ENCODE data around the gene DNAJA3. TPM values are rescaled to one million over a fixed set of nuclear protein-coding genes. Genes with fewer than 3 reads are reported as not detected.

The DNAJA3 gene
- total RNA-seq, 1 experiment from 2014 or later: 56.2 TPM

DNA sequence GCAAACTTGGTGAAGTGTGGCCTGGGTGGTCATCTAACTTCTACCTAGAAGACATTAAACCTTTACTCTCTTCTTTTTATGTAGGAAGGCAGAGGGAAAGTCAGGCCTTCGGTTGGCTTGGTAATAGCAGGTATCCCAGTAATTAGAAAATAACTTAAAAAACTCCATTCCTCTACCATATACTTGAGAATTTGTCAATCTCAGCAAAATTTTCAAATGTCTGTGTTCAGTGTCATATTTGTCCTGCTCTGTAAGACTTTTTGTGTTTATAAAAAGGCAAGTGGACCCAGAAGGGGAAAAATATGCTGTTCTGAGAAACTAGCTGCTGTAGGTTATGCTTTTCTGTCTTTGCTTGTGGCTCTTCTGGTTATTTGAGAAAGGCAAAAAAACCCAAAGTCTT lies 56.3 kb downstream of the DNAJA3 start:
- Histone ChIP-seq H3T11ph (ENCODE audit: low read length) (no peak overlapping the region), H3K14ac (ENCODE audit: insufficient read depth, low read length) (no peak overlapping the region), H2BK20ac (ENCODE audit: low read depth, low read length, poor library complexity, severe bottlenecking) (no peak overlapping the region), H4K5ac (ENCODE audit: insufficient read length, low read depth, low read length) (no peak overlapping the region), H3K79me1 (ENCODE audit: insufficient read depth, low read depth, low read length, poor library complexity, severe bottlenecking) (peaks cover 3% of the 10 kb centered on the region), H4K8ac (replicated peaks; ENCODE audit: insufficient read length, low read depth, low read length) (no peak overlapping the region), H3K23ac (ENCODE audit: insufficient read length, low read depth, low read length) (peak overlapping the region; percentile 70), H3K27me3 (ENCODE audit: insufficient read depth, low read length) (no peaks in the 10 kb centered on the region), H3K27ac (ENCODE audit: insufficient read length, low read depth, low read length) (no peak overlapping the region), H3K4me1 (ENCODE audit: insufficient read depth, low read length) (no peaks in the 10 kb centered on the region; the same call in 1 of the 2 replicates), H2BK15ac (ENCODE audit: low read depth, low read length) (no peak overlapping the region), H2BK5ac (ENCODE audit: insufficient read length, low read length) (peak overlapping the region; percentile 64), H3K4me2 (ENCODE audit: insufficient read depth, insufficient read length, low read length) (no peak overlapping the region), H2BK120ac (ENCODE audit: low read depth, low read length, poor library complexity, severe bottlenecking) (no peak overlapping the region), H4K91ac (ENCODE audit: insufficient read length, low read depth, low read length) (no peak overlapping the region), H3K9ac (ENCODE audit: extremely low read depth, insufficient read length, low read length) (peak overlapping the region; percentile 22), H2AK5ac (ENCODE audit: insufficient read length, low read length) (no peak overlapping the region), H3K56ac (ENCODE audit: insufficient read length, low read depth, low read length) (no peak overlapping the region), H3K9me3 (ENCODE audit: control insufficient read depth, low read depth, low read length) (no peaks in the 10 kb centered on the region), H2AFZ (ENCODE audit: low read length) (no peak overlapping the region), H3K4ac (ENCODE audit: low read depth, low read length) (no peak overlapping the region), H3K79me2 (ENCODE audit: insufficient read depth, low read length) (no peaks in the 10 kb centered on the region; the same call in 1 of the 2 replicates), H3K23me2 (ENCODE audit: insufficient read length, low read depth, low read length, poor library complexity, severe bottlenecking) (no peaks in the 10 kb centered on the region), H3K18ac (ENCODE audit: insufficient read length, low read depth, low read length) (no peak overlapping the region), H4K20me1 (ENCODE audit: control insufficient read depth, insufficient read depth, insufficient read length) (no peaks in the 10 kb centered on the region), H2BK12ac (ENCODE audit: insufficient read length, low read depth, low read length) (no peak overlapping the region)
- Mint-ChIP-seq H3K4me3 (no peak overlapping the region), H3K4me1 (peaks cover 9 to 17% of the 10 kb centered on the region in 2 experiments), H3K27me3 (ENCODE audit: low read depth) (no peaks in the 10 kb centered on the region), H3K27ac (no peak overlapping the region; a peak in 1 of 7 replicates), H3K9me3 (no peaks in the 10 kb centered on the region; a peak in 1 of 5 replicates), H3K36me3 (ENCODE audit: insufficient read depth in 1 of 3, low read depth in 3 of 3) (peaks cover 0 to 18% (median 0%) of the 10 kb centered on the region in 3 experiments; a peak in 3 of 7 replicates)
- no CpG with 5 or more reads among the region's 1 CpG for WGBS (ENCODE audit: extremely low coverage, insufficient read length, low lambda C conversion rate)
- no peak for DNase-seq
- TF ChIP-seq, protein P1, sequence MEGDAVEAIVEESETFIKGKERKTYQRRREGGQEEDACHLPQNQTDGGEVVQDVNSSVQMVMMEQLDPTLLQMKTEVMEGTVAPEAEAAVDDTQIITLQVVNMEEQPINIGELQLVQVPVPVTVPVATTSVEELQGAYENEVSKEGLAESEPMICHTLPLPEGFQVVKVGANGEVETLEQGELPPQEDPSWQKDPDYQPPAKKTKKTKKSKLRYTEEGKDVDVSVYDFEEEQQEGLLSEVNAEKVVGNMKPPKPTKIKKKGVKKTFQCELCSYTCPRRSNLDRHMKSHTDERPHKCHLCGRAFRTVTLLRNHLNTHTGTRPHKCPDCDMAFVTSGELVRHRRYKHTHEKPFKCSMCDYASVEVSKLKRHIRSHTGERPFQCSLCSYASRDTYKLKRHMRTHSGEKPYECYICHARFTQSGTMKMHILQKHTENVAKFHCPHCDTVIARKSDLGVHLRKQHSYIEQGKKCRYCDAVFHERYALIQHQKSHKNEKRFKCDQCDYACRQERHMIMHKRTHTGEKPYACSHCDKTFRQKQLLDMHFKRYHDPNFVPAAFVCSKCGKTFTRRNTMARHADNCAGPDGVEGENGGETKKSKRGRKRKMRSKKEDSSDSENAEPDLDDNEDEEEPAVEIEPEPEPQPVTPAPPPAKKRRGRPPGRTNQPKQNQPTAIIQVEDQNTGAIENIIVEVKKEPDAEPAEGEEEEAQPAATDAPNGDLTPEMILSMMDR (conservative IDR thresholded peaks at IDR 0.05): no peak

Measured in H9 (cell line).